Spleen (tissue), 11 donors: ENCODE data around the gene ZBTB7A. TPM values are rescaled to one million over a fixed set of nuclear protein-coding genes. Genes with fewer than 3 reads are reported as not detected.
A peak's percentile ranks its signal among the peaks of the same experiment; 100 is the strongest.

Experiments
- DNase-seq: peaks from one replicate; pipeline ENCODE4 v3.0.0-alpha.2; 2020
- H3K27ac ChIP-seq, 8 donors: fragments of 200-600 bp; sonication (generic) in 7 of 8; 1 replicate in 4 of 8; 2 replicates in 4 of 8; pipeline versions ENCODE4 v1.5.0 to v1.8.0; 2016 to 2021; ENCODE audit warnings: inconsistent platforms in 4 of 8, mild to moderate bottlenecking in 4 of 8, moderate library complexity in 1 of 8
- H3K27me3 ChIP-seq, 7 donors: fragments of 200-600 bp; sonication (generic) in 6 of 7; replicated peaks in 1 of 7; 1 replicate in 4 of 7; 2 replicates in 3 of 7; pipeline versions ENCODE4 v1.5.0 to v1.8.0; 2016 to 2021; ENCODE audit warnings: inconsistent platforms in 3 of 7, mild to moderate bottlenecking in 1 of 7
- H3K36me3 ChIP-seq, 6 donors: fragments of 200-600 bp; sonication (generic) in 5 of 6; 1 replicate in 4 of 6; 2 replicates in 2 of 6; pipeline versions ENCODE4 v1.5.0 to v1.8.0; 2016 to 2021; ENCODE audit warnings: inconsistent platforms in 2 of 6
- H3K4me1 ChIP-seq, 6 donors: fragments of 200-600 bp; sonication (generic) in 5 of 6; 1 replicate in 3 of 6; 2 replicates in 3 of 6; pipeline versions ENCODE4 v1.5.0 to v1.8.0; 2016 to 2021; ENCODE audit warnings: inconsistent platforms in 3 of 6
- H3K4me3 ChIP-seq, 8 donors: fragments of 200-600 bp; sonication (generic) in 7 of 8; 1 replicate in 4 of 8; 2 replicates in 4 of 8; pipeline versions ENCODE4 v1.5.0 to v1.8.0; 2016 to 2021; ENCODE audit warnings: inconsistent platforms in 4 of 8, mild to moderate bottlenecking in 4 of 8, moderate library complexity in 2 of 8
- H3K9me3 ChIP-seq, 8 donors: fragments of 200-600 bp; sonication (generic) in 7 of 8; 1 replicate in 4 of 8; 2 replicates in 4 of 8; pipeline versions ENCODE4 v1.5.0 to v1.8.0; 2016 to 2021; ENCODE audit warnings: inconsistent platforms in 4 of 8
- POLR2A ChIP-seq, 3 donors: fragments of 450-650 bp; IDR thresholded peaks; one replicate each; pipeline ENCODE4 v1.5.1; 2017; ENCODE audit warnings: antibody characterized with exemption in 3 of 3, mild to moderate bottlenecking in 1 of 3
- POLR2AphosphoS5 ChIP-seq, 3 donors: sonication (generic); formaldehyde crosslinking; IDR thresholded peaks; one replicate each; pipeline ENCODE4 v1.5.1; 2017; ENCODE audit warnings: antibody characterized with exemption in 3 of 3
- WGBS, 5 donors: extraction: QIAGEN DNeasy Blood & Tissue Kit in 3 of 5; methylation state at CpG; one replicate each; pipeline versions ENCODE4 v1.1.5 to v1.1.7; 2013 to 2018; 5-methylcytosine and 5-hydroxymethylcytosine counted together
- intact Hi-C: fragments of 100-400 bp; cut with DNase I; formaldehyde crosslinking; loops from one replicate; pipeline ENCODE4 v1.15.0; 2023; ENCODE audit warnings: low total_unique reads
- polyA plus RNA-seq, 3 donors: library from polyadenylated mRNA; stranded (reverse); fragments of 200-250 nt; gene quantifications; one replicate each; pipeline ENCODE4 v1.2.1, GENCODE V29; 2013
- total RNA-seq, 7 donors: library from RNA; depleted of rRNA in 3 of 7; stranded (reverse); fragments of >200 nt in 3 of 7; fragmentation: NEBNext Ultra II Directional in 4 of 7; extraction: Animal tissue kit (Norgen Biotek cat#: 25700) in 4 of 7; gene quantifications; one replicate each; pipeline versions ENCODE4 v1.1.0 to v1.2.1, GENCODE V29; 2016 to 2021
- TF ChIP-seq, protein P1 (sequence below), 11 experiments: fragments of 200-600 bp in 7 of 11; fragments of 450-650 bp in 4 of 11; sonication (generic) in 4 of 11; IDR thresholded peaks in 8 of 11; conservative IDR thresholded peaks in 3 of 11; 1 replicate in 7 of 11; 2 replicates in 4 of 11; pipeline versions ENCODE4 v1.4.0 to v1.8.0; 2016 to 2021; ENCODE audit warnings: antibody characterized with exemption in 11 of 11, inconsistent platforms in 4 of 11, mild to moderate bottlenecking in 1 of 11
- donor health status: healthy with polysubstance abuse.
- donor health status: DM: no; HTN: no; CAD: no; lungs with moderate emphysema.
- donor health status: DM: no; HTN: no; CAD: no.
- donor health status: Bipolar disorder and iron deficiency.
- donor health status: healthy.
- donor health status: DM: no; HTN: no; CAD: no.
- donor health status: DM: yes; HTN: yes; CAD: no.

ZBTB7A gene
- total and polyA plus RNA-seq, 10 donors, result 4.0 to 68.1 (median 50.8) TPM

DNA sequence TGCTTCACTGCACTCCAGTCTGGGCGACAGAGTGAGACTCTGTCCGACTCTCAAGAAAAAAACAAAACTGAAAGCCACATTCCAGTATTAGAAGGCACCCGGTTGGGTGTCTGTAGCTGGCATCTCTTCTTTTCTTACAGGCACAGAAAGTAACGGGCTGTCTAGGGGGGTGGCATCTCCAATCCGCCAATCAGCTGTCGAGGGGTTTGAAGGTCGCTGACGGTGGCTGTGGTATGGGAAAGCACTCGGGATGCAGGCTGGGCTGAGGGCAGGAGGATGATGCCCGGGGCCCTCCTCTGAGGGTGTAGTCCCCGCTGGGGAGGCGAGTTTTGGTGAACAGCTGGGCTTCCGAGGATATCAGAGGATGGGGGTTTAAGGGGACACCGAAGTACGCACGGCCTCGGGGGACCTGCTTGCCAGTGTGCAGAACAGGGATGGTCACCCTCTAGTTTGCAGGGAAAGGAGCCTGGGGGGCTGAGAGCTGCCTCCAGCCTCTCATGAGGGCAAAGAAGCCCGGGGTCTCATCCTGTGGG, 27.0 kb upstream of the ZBTB7A start:
- no peaks in the 10 kb centered on the region for H3K27me3 ChIP-seq
- no peak overlapping the region for H3K27ac ChIP-seq
- DNase-seq, result no peak
- WGBS, 5 donors, result 90 to 94% (median 92%) methylated on average over 17 to 18 of the region's 18 CpGs
- no peaks in the 10 kb centered on the region for H3K9me3 ChIP-seq
- TF ChIP-seq POLR2A (IDR thresholded peaks at IDR 0.05) (no peak), POLR2AphosphoS5 (IDR thresholded peaks at IDR 0.05) (no peak)
- TF ChIP-seq, protein P1, sequence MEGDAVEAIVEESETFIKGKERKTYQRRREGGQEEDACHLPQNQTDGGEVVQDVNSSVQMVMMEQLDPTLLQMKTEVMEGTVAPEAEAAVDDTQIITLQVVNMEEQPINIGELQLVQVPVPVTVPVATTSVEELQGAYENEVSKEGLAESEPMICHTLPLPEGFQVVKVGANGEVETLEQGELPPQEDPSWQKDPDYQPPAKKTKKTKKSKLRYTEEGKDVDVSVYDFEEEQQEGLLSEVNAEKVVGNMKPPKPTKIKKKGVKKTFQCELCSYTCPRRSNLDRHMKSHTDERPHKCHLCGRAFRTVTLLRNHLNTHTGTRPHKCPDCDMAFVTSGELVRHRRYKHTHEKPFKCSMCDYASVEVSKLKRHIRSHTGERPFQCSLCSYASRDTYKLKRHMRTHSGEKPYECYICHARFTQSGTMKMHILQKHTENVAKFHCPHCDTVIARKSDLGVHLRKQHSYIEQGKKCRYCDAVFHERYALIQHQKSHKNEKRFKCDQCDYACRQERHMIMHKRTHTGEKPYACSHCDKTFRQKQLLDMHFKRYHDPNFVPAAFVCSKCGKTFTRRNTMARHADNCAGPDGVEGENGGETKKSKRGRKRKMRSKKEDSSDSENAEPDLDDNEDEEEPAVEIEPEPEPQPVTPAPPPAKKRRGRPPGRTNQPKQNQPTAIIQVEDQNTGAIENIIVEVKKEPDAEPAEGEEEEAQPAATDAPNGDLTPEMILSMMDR (IDR thresholded peaks at IDR 0.05 in 8 of 11, conservative IDR thresholded peaks at IDR 0.05 in 3 of 11), result no peak
- H3K4me1 ChIP-seq, result peaks cover 0 to 23% (median 14%) of the 10 kb centered on the region in 6 donors
- no peak overlapping the region for H3K4me3 ChIP-seq
- intact Hi-C loops, result no loop called here
- peaks cover 0 to 97% (median 58%) of the 10 kb centered on the region in 6 donors for H3K36me3 ChIP-seq

DNA sequence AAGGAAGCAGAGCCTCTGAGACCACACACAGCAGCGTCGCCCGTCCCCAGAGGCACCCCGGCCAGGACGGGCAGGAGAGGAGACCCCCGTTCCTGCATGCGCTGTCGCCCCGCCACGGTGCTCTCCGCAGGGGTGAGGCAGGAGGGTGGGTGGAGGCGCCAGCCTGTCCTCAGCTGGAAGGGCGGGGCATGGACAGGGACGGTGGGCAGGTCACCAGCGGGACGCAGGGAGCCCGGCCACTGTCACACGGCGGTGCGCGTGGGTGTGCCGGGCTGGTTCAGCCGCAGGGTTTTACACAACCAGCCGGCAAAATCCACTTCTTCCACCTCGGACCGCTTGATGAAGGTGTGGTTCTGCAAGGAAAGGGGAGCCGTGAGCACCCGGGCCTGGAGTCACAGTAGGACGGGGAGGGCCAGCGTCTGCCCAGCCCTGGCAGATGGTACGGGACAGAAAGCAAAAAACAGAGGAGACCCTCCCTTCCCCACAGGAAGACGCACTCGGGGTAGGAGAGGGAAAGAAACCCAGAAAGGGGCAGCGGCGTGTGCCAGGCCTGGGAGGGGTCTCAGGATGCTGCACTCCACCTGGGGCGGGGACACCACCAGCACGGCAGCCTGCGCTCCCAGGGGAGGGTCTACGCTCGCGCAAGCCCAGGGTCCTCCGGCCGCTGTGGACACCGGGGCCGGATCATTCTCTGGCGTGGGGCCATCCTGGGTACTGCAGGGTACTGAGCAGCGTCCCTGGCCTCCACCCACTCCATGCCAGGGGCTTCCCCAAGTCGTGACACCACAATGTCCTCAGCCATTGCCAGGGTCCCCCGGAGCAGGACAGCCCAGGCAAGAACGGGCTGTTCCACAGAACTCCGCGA, 23.9 kb upstream of the ZBTB7A start:
- Histone ChIP-seq H3K4me3 (no peak overlapping the region), H3K36me3 (peaks cover 0 to 66% (median 39%) of the 10 kb centered on the region in 6 donors), H3K27ac (peak overlapping the region in 5 of 8 donors; percentile 77 to 87 (median 84)), H3K27me3 (no peaks in the 10 kb centered on the region), H3K4me1 (peaks cover 7 to 48% (median 40%) of the 10 kb centered on the region in 6 donors), H3K9me3 (no peaks in the 10 kb centered on the region)
- intact Hi-C loops, result no loop called here
- TF ChIP-seq, protein P1 (IDR thresholded peaks at IDR 0.05 in 8 of 11, conservative IDR thresholded peaks at IDR 0.05 in 3 of 11), result no peak
- TF ChIP-seq POLR2A (IDR thresholded peaks at IDR 0.05) (no peak), POLR2AphosphoS5 (IDR thresholded peaks at IDR 0.05) (peak in 1 of 3 donors; percentile 28)
- DNase-seq, result no peak
- 80 to 93% (median 90%) methylated on average over 42 to 52 of the region's 52 CpGs for whole genome bisulfite sequencing, 5 donors

DNA sequence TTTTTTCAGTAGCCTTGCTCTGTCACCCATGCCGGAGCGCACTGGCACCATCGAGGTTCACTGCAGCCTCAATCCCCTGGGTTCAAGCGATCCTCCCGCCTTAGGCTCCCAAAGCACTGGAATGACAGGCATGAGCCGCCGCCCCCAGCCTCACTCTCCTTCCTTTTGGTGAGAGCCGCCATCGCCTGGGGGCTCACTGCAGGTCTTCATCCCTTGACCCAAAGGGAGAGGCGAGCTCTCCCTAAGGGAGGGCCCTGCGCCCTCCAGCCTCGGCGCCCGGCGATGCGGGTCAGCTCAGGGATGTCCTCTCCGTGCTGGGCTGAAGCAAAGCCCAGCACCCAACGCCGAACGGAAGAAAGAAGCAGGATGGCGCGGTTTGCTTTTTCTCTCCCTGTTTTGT, 23.2 kb upstream of the ZBTB7A start:
- no peaks in the 10 kb centered on the region for H3K9me3 ChIP-seq
- no peaks in the 10 kb centered on the region for H3K27me3 ChIP-seq
- peak overlapping the region in 7 of 8 donors; percentile 53 to 87 (median 82) for H3K27ac ChIP-seq
- DNase-seq, result no peak
- intact Hi-C loops, result no loop called here
- peaks cover 7 to 55% (median 40%) of the 10 kb centered on the region in 6 donors for H3K4me1 ChIP-seq
- peaks cover 0 to 60% (median 37%) of the 10 kb centered on the region in 6 donors for H3K36me3 ChIP-seq
- TF ChIP-seq POLR2AphosphoS5 (IDR thresholded peaks at IDR 0.05) (no peak), POLR2A (IDR thresholded peaks at IDR 0.05) (no peak)
- TF ChIP-seq, protein P1 (IDR thresholded peaks at IDR 0.05 in 8 of 11, conservative IDR thresholded peaks at IDR 0.05 in 3 of 11), result no peak
- 76 to 83% (median 81%) methylated on average over 22 of the region's 22 CpGs for WGBS, 5 donors
- peak overlapping the region in 2 of 8 donors; percentile 29 to 58 for H3K4me3 ChIP-seq

DNA sequence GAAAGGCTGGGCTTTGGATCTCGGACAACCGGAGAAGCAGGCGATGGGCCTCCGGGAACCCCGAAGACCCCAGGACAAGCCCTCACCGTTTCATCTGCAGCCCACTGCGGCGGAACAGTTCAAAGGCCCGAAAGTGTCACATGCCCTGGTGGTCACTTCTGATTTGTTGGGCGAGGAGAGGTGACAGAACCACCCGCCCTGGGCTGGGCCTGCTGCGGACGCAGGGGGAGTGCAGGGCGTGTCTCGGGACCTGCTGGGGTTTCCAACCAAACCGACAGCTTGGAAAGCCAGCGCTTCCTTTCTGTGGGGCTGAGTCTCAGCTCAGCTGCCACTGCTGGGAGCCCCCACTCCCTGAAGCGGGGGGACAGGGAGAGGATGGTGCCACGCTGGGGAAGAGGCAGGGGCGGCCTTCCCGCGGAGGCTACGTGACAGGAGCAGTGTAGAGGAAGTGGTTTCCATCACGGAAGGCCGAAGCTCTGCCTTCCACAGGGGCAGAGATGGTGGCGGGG, 22.8 kb upstream of the ZBTB7A start:
- 23 to 56% (median 36%) methylated on average over 18 to 26 of the region's 26 CpGs for WGBS, 5 donors
- peaks cover 0 to 55% (median 32%) of the 10 kb centered on the region in 6 donors for H3K36me3 ChIP-seq
- peaks cover 8 to 60% (median 43%) of the 10 kb centered on the region in 6 donors for H3K4me1 ChIP-seq

More for the DNA sequence above, 22.8 kb upstream of the ZBTB7A start:
- peak overlapping the region in 4 of 8 donors; percentile 20 to 58 (median 25) for H3K4me3 ChIP-seq
- intact Hi-C loops, result no loop called here
- H3K27me3 ChIP-seq, result no peaks in the 10 kb centered on the region
- DNase-seq, result peak; percentile 91
- TF ChIP-seq, protein P1 (IDR thresholded peaks at IDR 0.05 in 8 of 11, conservative IDR thresholded peaks at IDR 0.05 in 3 of 11), result no peak
- no peak for TF ChIP-seq POLR2A (IDR thresholded peaks at IDR 0.05)
- TF ChIP-seq POLR2AphosphoS5 (IDR thresholded peaks at IDR 0.05), result peak; percentile 54 to 83 (median 54)
- no peaks in the 10 kb centered on the region for H3K9me3 ChIP-seq
- peak overlapping the region; percentile 35 to 87 (median 80) for H3K27ac ChIP-seq
